ENCODE results near the gene FGF14. TPM values are rescaled to one million over a fixed set of nuclear protein-coding genes. Genes with fewer than 3 reads are reported as not detected.

The FGF14 gene
- total and polyA plus RNA-seq, 8 donors, result 0.42 to 2.4 (median 1.1) TPM

DNA sequence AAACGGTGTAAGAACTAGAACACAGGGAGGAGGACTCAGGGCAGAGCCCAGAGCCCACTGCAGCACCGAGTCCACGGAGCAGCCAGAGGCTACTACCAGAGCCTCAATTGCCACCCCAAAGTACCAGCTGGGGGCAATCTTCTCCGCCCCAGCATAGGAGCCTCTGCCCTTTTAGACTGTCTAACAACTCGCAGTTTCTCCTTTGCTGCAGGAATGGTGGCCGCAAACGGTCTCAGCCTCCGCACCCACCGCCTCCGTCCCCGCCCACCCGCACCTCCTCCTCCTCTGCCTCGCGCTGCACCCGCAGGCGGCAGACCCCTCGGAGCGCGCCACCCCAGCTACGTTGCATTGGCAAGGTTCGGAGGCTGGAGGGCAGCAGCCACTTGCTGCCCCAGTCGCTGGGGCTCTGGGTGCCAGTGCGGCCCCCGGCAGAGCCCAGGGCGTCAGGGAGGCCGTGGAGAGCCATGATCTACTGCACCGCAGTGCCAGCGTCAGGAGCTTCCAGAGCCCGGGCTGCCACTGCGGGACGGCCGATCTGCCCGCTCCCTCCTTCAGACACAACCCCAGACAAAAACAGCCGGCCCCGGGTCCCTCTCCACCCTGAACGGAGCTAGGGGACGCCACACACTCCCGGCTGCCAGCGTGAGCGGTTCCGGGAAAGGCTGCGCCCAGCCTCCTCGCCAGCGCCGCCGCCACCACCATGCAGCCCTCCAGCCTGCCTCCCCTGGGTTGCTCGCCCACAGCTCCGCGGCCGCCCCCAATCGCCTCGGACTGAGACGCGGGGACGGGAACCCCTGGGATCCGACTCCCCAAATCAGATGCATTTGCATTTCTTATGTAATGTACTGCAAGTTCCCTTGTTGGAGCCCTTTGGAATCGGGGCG, 1.8 kb downstream of the FGF14 start:
- FAIRE-seq (no peak), ATAC-seq (peak; percentile 61 to 72 (median 70)), DNase-seq (peak; percentile 11 to 68 (median 28))
- H3K36me3 ChIP-seq, result no peaks in the 10 kb centered on the region
- no peaks in the 10 kb centered on the region for H3K27me3 ChIP-seq
- 1% methylated on average over 38 to 58 of the region's 58 CpGs for WGBS, 2 donors
- no peaks in the 10 kb centered on the region for H3K9me3 ChIP-seq
- H3K27ac ChIP-seq, result no peak overlapping the region
- peaks cover 0 to 4% (median 4%) of the 10 kb centered on the region in 3 donors for H3K4me1 ChIP-seq
- TF ChIP-seq, protein P1, sequence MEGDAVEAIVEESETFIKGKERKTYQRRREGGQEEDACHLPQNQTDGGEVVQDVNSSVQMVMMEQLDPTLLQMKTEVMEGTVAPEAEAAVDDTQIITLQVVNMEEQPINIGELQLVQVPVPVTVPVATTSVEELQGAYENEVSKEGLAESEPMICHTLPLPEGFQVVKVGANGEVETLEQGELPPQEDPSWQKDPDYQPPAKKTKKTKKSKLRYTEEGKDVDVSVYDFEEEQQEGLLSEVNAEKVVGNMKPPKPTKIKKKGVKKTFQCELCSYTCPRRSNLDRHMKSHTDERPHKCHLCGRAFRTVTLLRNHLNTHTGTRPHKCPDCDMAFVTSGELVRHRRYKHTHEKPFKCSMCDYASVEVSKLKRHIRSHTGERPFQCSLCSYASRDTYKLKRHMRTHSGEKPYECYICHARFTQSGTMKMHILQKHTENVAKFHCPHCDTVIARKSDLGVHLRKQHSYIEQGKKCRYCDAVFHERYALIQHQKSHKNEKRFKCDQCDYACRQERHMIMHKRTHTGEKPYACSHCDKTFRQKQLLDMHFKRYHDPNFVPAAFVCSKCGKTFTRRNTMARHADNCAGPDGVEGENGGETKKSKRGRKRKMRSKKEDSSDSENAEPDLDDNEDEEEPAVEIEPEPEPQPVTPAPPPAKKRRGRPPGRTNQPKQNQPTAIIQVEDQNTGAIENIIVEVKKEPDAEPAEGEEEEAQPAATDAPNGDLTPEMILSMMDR (IDR thresholded peaks at IDR 0.05), result no peak
- peak overlapping the region; percentile 37 to 69 (median 48) for H3K4me3 ChIP-seq
- intact Hi-C loops (cut with DNase I), result no loop called here

- FAIRE-seq (no peak), DNase-seq (no peak), ATAC-seq (no peak)
- TF ChIP-seq, protein P1 (IDR thresholded peaks at IDR 0.05), result no peak
- no peaks in the 10 kb centered on the region for H3K9me3 ChIP-seq
- H3K36me3 ChIP-seq, result no peaks in the 10 kb centered on the region
- H3K27me3 ChIP-seq, result no peaks in the 10 kb centered on the region
- no peak overlapping the region for H3K27ac ChIP-seq
- intact Hi-C loops (cut with DNase I), result no loop called here
- no peak overlapping the region for H3K4me3 ChIP-seq
- peaks cover 0 to 7% (median 0%) of the 10 kb centered on the region in 3 donors for H3K4me1 ChIP-seq
- 90% methylated on average over 2 of the region's 2 CpGs for WGBS, 2 donors
These were observed 5.9 kb downstream of the FGF14 start for GRCh38 chr13:102395939-102396338.

DNA sequence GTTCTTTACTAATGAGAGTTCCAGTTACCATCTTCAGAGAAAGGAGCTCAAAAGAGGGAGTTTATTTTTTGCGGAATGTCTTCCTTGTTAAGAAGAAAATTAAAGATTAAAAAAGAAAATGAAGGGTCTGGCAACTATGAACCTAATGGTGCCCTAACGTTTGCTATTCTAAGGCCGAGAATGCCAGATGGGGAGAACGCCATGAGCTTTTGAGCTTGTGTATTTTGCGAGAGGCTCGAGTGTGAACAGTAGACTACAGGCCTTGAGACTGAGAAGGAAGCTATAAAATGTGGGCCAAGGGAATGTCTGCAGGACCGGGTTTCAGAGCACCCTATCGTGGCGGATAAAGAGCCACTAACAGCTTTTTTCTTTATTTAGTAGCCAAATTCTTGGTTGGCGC, 6.7 kb downstream of the FGF14 start:
- no peak for DNase-seq
- peak overlapping the region; percentile 76 to 88 (median 80) for H3K27ac ChIP-seq
- WGBS, 2 donors, result 88 to 90% methylated on average over 10 of the region's 10 CpGs
- no peaks in the 10 kb centered on the region for H3K36me3 ChIP-seq
- TF ChIP-seq, protein P1 (IDR thresholded peaks at IDR 0.05), result no peak
- intact Hi-C loops (cut with DNase I), result no loop called here
- no peaks in the 10 kb centered on the region for H3K9me3 ChIP-seq
- H3K4me3 ChIP-seq, result peak overlapping the region; percentile 61 to 93 (median 80)
- H3K4me1 ChIP-seq, result peaks cover 0 to 3% (median 0%) of the 10 kb centered on the region in 3 donors
- H3K27me3 ChIP-seq, result no peaks in the 10 kb centered on the region
- no peak for ATAC-seq
- FAIRE-seq, result no peak

GRCh38 chr13:102394158-102395053, 7.4 kb downstream of the FGF14 start:
- H3K4me1 ChIP-seq, result peaks cover 0 to 3% (median 0%) of the 10 kb centered on the region in 3 donors
- DNase-seq, result peak; percentile 96 to 98 (median 96)
- H3K27ac ChIP-seq, result peak overlapping the region; percentile 76 to 88 (median 80)
- peak overlapping the region; percentile 61 to 93 (median 80) for H3K4me3 ChIP-seq
- H3K36me3 ChIP-seq, result no peaks in the 10 kb centered on the region
- TF ChIP-seq, protein P1 (IDR thresholded peaks at IDR 0.05), result no peak
- intact Hi-C loops (cut with DNase I), result no loop called here
- no peaks in the 10 kb centered on the region for H3K27me3 ChIP-seq
- H3K9me3 ChIP-seq, result no peaks in the 10 kb centered on the region
- no peak for FAIRE-seq
- WGBS, 2 donors, result 0 to 1% methylated on average over 58 to 72 of the region's 72 CpGs
- peak; percentile 94 to 98 (median 96) for ATAC-seq
